HEK293T (cell line): ENCODE results near the gene RTP4.

Experiments used
- ARNT ChIP-seq: fragments of 450-650 bp; IDR thresholded peaks from 2 replicates; pipeline ENCODE4 v1.6.1; 2017; ENCODE audit warnings: mild to moderate bottlenecking
- BHLHE40 ChIP-seq: fragments of 450-650 bp; IDR thresholded peaks from 2 replicates; pipeline ENCODE4 v1.6.1; 2016; ENCODE audit warnings: mild to moderate bottlenecking, moderate library complexity, borderline replicate concordance
- ELF4 ChIP-seq: fragments of 450-650 bp; IDR thresholded peaks from 2 replicates; pipeline ENCODE4 v1.6.1; 2017; ENCODE audit warnings: antibody characterized with exemption
- FOXK2 ChIP-seq: fragments of 450-650 bp; IDR thresholded peaks from 2 replicates; pipeline ENCODE4 v1.6.1; 2016; ENCODE audit warnings: mild to moderate bottlenecking
- HDGF ChIP-seq: fragments of 450-650 bp; IDR thresholded peaks from 2 replicates; pipeline ENCODE4 v1.6.1; 2017; ENCODE audit warnings: antibody characterized with exemption, borderline replicate concordance
- NFRKB ChIP-seq: fragments of 450-650 bp; IDR thresholded peaks from 2 replicates; pipeline ENCODE4 v1.6.1; 2016; ENCODE audit warnings: mild to moderate bottlenecking, moderate library complexity
- PKNOX1 ChIP-seq: fragments of 450-650 bp; IDR thresholded peaks from 2 replicates; pipeline ENCODE4 v1.6.1; 2016
- SP1 ChIP-seq: fragments of 450-650 bp; IDR thresholded peaks from 2 replicates; pipeline ENCODE4 v1.6.1; 2017
- SUZ12 ChIP-seq: fragments of 450-650 bp; IDR thresholded peaks from 2 replicates; pipeline ENCODE4 v1.6.1; 2016; ENCODE audit warnings: mild to moderate bottlenecking
- TARDBP ChIP-seq: fragments of 450-650 bp; IDR thresholded peaks from 2 replicates; pipeline ENCODE4 v1.6.1; 2016

DNA sequence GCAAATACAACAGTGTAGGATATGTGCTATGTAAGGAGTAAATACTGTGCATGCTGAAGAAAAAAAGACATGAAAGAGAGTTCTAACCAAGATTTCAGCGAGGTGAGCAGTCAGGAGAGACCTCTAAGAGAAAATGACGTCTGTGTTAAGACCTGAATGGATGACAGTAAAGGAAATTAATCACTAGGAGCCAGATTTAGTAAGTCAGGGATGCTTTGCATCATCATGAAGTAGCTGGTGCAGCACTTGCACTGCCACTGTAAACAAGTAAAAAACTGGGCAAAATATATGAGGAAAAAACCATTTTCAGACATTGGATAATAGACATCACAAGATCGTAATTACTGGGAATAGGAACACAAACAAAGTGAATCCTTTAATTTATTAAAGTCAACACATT is 32.6 kb downstream of the RTP4 start:
- no peak for TF ChIP-seq SP1
- no peak for TF ChIP-seq SUZ12
- TF ChIP-seq ARNT = no peak
- no peak for TF ChIP-seq NFRKB
- no peak for TF ChIP-seq HDGF
- no peak for TF ChIP-seq PKNOX1
- no peak for TF ChIP-seq FOXK2
- no peak for TF ChIP-seq BHLHE40
- TF ChIP-seq ELF4 = no peak
- no peak for TF ChIP-seq TARDBP
